GM18519 (cell line): ENCODE measurements around the gene CARD6.
"Not testable (repeated sequence)": the region's sequence is repeated elsewhere in the genome, so short reads cannot be mapped to it uniquely, and the experiment has no call there.

Experiments used
- ATAC-seq: cut with Tn5 transposase; IDR thresholded peaks from one replicate; pipeline ENCODE4 v1.9.1; 2021; ENCODE audit warnings: mild to moderate bottlenecking, moderate library complexity; ENCODE audit not compliant: unreplicated experiment, low FRiP score

CARD6 gene

GRCh38 chr5:40828690-40829661 lies 12.2 kb upstream of the CARD6 start:
- ATAC-seq = no peak

GRCh38 chr5:40829748-40830533 lies 11.2 kb upstream of the CARD6 start:
- no peak for ATAC-seq

- no peak for ATAC-seq
These were observed 9.6 kb upstream of the CARD6 start for GRCh38 chr5:40831346-40832210.

GRCh38 chr5:40832345-40832744 lies 8.8 kb upstream of the CARD6 start:
- no peak for ATAC-seq

- no peak for ATAC-seq
These were observed 7.4 kb upstream of the CARD6 start for GRCh38 chr5:40833712-40834229.

- ATAC-seq = no peak
These were observed 6.7 kb upstream of the CARD6 start for GRCh38 chr5:40834391-40834848.

- peak; percentile 96 for ATAC-seq
These were observed 6.0 kb upstream of the CARD6 start, which contains the start of gene RPL37 for GRCh38 chr5:40834849-40835787. RPL37 (minus strand) TSS chr5:40835222; CDS start chr5:40835185, 37 bp downstream.

GRCh38 chr5:40838086-40838485 lies 3.1 kb upstream of the CARD6 start:
- ATAC-seq = no peak

GRCh38 chr5:40842351-40842750 lies 1.2 kb downstream of the CARD6 start:
- no peak for ATAC-seq

- ATAC-seq = no peak
These were observed 3.4 kb downstream of the CARD6 start for GRCh38 chr5:40844565-40844964.

GRCh38 chr5:40846371-40846770 lies 5.2 kb downstream of the CARD6 start:
- ATAC-seq = no peak

- ATAC-seq = no peak
These were observed 6.4 kb downstream of the CARD6 start for GRCh38 chr5:40847525-40847924.

- ATAC-seq = no peak
These were observed 12.5 kb downstream of the CARD6 start for GRCh38 chr5:40853632-40854192.

- no peak for ATAC-seq
These were observed 19.5 kb downstream of the CARD6 start for GRCh38 chr5:40860711-40861110.

- ATAC-seq = not testable (repeated sequence)
These were observed 23.8 kb downstream of the CARD6 start for GRCh38 chr5:40865004-40865403.

GRCh38 chr5:40866844-40867243 lies 25.7 kb downstream of the CARD6 start:
- ATAC-seq = no peak

- no peak for ATAC-seq
These were observed 28.2 kb downstream of the CARD6 start for GRCh38 chr5:40869384-40869783.

GRCh38 chr5:40871177-40871576 lies 30.0 kb downstream of the CARD6 start:
- ATAC-seq = no peak

GRCh38 chr5:40872253-40872652 lies 31.1 kb downstream of the CARD6 start:
- ATAC-seq = not testable (repeated sequence)
